ENCODE data around the gene SLCO2B1. TPM values are rescaled to one million over a fixed set of nuclear protein-coding genes. Genes with fewer than 3 reads are reported as not detected.

The SLCO2B1 gene, protein sequence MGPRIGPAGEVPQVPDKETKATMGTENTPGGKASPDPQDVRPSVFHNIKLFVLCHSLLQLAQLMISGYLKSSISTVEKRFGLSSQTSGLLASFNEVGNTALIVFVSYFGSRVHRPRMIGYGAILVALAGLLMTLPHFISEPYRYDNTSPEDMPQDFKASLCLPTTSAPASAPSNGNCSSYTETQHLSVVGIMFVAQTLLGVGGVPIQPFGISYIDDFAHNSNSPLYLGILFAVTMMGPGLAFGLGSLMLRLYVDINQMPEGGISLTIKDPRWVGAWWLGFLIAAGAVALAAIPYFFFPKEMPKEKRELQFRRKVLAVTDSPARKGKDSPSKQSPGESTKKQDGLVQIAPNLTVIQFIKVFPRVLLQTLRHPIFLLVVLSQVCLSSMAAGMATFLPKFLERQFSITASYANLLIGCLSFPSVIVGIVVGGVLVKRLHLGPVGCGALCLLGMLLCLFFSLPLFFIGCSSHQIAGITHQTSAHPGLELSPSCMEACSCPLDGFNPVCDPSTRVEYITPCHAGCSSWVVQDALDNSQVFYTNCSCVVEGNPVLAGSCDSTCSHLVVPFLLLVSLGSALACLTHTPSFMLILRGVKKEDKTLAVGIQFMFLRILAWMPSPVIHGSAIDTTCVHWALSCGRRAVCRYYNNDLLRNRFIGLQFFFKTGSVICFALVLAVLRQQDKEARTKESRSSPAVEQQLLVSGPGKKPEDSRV
- 0.15 and 0.60 TPM in 2 replicates for total RNA-seq

DNA sequence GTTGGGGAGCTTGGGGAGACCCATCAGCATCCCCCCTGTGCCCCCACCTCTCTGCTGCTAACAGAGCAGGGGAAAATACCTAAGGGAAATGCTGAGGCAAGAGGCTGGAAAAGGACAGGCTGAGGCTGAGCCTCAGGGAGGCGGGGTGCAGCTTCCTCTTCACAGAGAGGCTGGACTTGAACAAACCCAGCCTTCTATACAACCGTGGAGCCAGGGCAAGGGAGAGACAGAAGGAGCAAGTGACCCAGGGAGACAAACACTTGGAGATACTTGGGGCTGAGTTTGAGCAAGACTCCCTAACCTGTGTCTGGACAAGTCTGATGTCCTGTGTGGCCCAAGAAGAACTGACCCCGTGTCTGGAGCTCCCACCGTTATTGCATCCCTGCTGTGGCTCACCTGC is at the start of gene SLCO2B1:
Gene SLCO2B1, plus strand, starts transcription at position 229 of the 400 bp plus-strand sequence. CDS start 275 bp downstream, outside the sequence.

DNA sequence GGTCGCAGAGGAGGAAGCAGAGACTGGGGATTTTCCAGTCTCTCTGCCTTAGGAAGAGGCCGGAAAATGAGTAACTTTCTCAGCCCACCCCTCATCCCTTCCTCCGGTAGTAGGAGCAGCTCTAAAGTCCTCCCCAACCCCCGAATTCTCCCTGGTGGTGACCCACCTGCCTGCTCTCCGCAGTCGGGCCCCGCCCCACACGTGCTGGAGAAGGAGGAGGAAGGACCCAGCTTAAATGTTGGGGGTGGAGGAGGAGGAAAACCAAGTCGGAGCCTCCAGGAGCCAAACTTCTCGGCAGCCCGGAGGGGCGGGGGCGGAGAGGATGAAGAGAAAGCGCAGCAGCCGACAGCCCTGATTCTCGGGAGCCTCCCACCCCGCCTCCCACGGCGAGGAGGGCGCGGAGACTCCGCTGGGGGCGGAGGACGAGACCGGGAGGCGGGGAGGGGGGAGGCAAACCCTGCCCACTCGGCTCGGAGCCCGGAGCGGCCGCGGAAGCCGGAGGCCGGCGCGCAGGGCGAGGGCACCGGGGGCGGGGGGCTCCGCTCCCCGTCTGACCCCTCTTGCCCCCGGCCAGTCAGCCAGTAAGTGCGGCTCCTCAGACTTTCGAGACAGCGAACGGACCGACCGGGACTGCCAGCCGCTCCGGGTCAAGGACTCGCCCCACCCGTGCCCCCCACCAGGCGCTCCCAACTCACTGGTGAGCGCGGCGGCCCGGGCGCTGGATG is 89.6 kb downstream of the SLCO2B1 start, which contains the start of gene TPBGL:
Gene TPBGL, plus strand, starts transcription at position 464 of the 725 bp plus-strand sequence. CDS start 276 bp downstream, outside the sequence.

Other genes starting within 250 kb of the SLCO2B1 start
- 3.2 and 4.7 TPM in 2 replicates for gene XRRA1, start 202.0 kb upstream of the SLCO2B1 start, total RNA-seq
- 30.4 and 43.7 TPM in 2 replicates for gene SPCS2, start 201.8 kb upstream of the SLCO2B1 start, total RNA-seq
- 3.0 and 3.5 TPM in 2 replicates for gene NEU3, start 162.2 kb upstream of the SLCO2B1 start, total RNA-seq
- gene OR2AT4, start 54.2 kb upstream of the SLCO2B1 start, total RNA-seq: not detected in 2 replicates
- not detected in 2 replicates for gene TPBGL, start 89.7 kb downstream of the SLCO2B1 start, total RNA-seq
- gene ARRB1, start 200.6 kb downstream of the SLCO2B1 start, total RNA-seq: 58.7 and 63.8 TPM in 2 replicates
- 1,668 and 1,957 TPM in 2 replicates for gene RPS3, start 248.4 kb downstream of the SLCO2B1 start, total RNA-seq

Measured in mammary microvascular endothelial cell (primary cell).